Measurements from ENCODE around the gene PRR14L.

The PRR14L gene

DNA sequence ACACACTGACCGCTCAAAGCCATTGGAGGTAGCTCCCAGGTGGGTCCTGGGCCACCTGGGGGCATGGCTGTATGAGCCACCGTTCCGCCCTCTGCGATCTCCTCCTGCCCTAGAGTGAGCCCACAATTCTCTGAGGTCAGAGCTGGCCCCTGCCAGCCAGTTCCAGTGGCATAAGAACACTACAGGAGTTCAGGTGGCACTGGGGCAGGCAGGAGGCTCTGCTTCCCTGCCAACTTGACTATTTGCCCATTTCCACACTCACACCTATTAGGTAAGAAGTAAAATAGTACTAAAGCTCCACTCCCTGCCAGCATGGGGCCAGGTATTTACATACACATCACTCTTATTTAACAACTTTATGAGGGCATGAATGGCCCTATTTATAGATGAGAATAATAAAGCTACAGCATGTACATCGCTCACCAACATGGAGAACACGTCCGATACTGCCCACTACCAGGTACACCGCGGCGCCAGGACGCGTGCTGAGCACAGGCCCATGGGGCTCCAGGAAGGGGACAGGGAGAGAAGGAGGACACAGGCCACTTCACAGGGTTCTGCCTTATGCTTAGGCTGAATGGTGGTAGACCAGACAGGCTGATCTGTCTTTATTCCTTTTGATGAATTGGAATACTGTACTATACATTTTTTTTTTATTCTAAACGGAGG, 114.2 kb downstream of the PRR14L start:
- H3K4me1 ChIP-seq (ENCODE audit: insufficient read depth, low read length): peaks cover 9% of the 10 kb centered on the region
- H3K27ac ChIP-seq (ENCODE audit: low read depth, low read length): no peak overlapping the region
- no peaks in the 10 kb centered on the region for H3K27me3 ChIP-seq (ENCODE audit: control insufficient read depth in 1 of 2, insufficient read depth in 2 of 2, low read length in 2 of 2)
- H3K36me3 ChIP-seq (ENCODE audit: insufficient read depth, low read length): no peaks in the 10 kb centered on the region
- H3K9ac ChIP-seq (ENCODE audit: low read length): no peak overlapping the region
- no peak overlapping the region for H3K4me3 ChIP-seq (ENCODE audit: low read depth in 1 of 2, low read length in 2 of 2)
- H3K9me3 ChIP-seq (ENCODE audit: low read length): no peaks in the 10 kb centered on the region

DNA sequence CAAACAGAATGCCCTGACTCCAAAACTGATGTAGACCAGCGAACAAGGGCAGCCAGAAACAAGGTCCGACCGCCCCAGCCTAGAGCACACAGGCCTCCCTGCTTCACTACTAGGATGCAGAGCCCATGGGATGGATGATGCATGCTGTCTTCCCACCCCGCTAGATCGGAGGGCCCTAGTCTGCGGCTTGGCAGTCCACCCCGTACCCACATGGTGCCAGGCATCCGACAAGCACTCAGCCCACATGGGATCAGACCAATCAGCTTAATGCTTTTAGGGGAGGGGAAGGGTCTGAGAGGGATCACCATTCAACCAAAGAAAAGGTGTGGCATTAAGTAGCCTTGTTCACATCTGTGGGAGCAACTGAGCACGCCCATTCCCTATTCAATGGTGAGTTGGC, 118.5 kb downstream of the PRR14L start:
- Histone ChIP-seq H3K4me3 (ENCODE audit: low read depth in 1 of 2, low read length in 2 of 2) (peak overlapping the region in 1 of 2 donors; percentile 65), H3K27me3 (ENCODE audit: control insufficient read depth in 1 of 2, insufficient read depth in 2 of 2, low read length in 2 of 2) (no peaks in the 10 kb centered on the region), H3K27ac (ENCODE audit: low read depth, low read length) (peak overlapping the region; percentile 90), H3K9me3 (ENCODE audit: low read length) (no peaks in the 10 kb centered on the region), H3K36me3 (ENCODE audit: insufficient read depth, low read length) (no peaks in the 10 kb centered on the region), H3K4me1 (ENCODE audit: insufficient read depth, low read length) (peaks cover 36% of the 10 kb centered on the region), H3K9ac (ENCODE audit: low read length) (peak overlapping the region; percentile 53)
